Transverse colon (tissue), 4 donors: Measurements from ENCODE around the gene AP3S1. TPM values are rescaled to one million over a fixed set of nuclear protein-coding genes. Genes with fewer than 3 reads are reported as not detected.

Experiments used
- DNase-seq: peaks from one replicate; pipeline ENCODE4 v3.0.0-alpha.2; 2019
- H3K27ac ChIP-seq, 4 donors: fragments of 200-600 bp; sonication (generic); 2 replicates each; pipeline ENCODE4 v1.5.1; 2016 to 2018; ENCODE audit warnings: inconsistent platforms in 4 of 4
- H3K27me3 ChIP-seq: fragments of 200-600 bp; sonication (generic); 2 replicates; pipeline ENCODE4 v1.5.1; 2017; ENCODE audit warnings: inconsistent platforms
- H3K36me3 ChIP-seq, 4 donors: fragments of 200-600 bp; sonication (generic); 2 replicates each; pipeline ENCODE4 v1.5.1; 2017 to 2019; ENCODE audit warnings: inconsistent platforms in 4 of 4
- H3K4me1 ChIP-seq, 4 donors: fragments of 200-600 bp; sonication (generic); 2 replicates each; pipeline ENCODE4 v1.5.1; 2017 to 2020; ENCODE audit warnings: inconsistent platforms in 4 of 4
- H3K4me3 ChIP-seq, 4 donors: fragments of 200-600 bp; sonication (generic); 1 replicate in 1 of 4; 2 replicates in 3 of 4; pipeline versions ENCODE4 v1.5.1 to v1.6.1; 2017 to 2019; ENCODE audit warnings: inconsistent platforms in 4 of 4
- H3K9me3 ChIP-seq, 2 donors: fragments of 200-600 bp; sonication (generic); 2 replicates each; pipeline ENCODE4 v1.5.1; 2017 to 2019; ENCODE audit warnings: inconsistent platforms in 2 of 2
- CTCF ChIP-seq, 5 experiments: fragments of 200-600 bp in 3 of 5; fragments of 450-650 bp in 2 of 5; sonication (generic) in 3 of 5; IDR thresholded peaks; 1 replicate in 2 of 5; 2 replicates in 3 of 5; pipeline ENCODE4 v1.5.1; 2016 to 2017; ENCODE audit warnings: antibody characterized with exemption in 5 of 5, inconsistent platforms in 3 of 5, mild to moderate bottlenecking in 2 of 5, moderate library complexity in 1 of 5
- EP300 ChIP-seq: sonication (generic); formaldehyde crosslinking; IDR thresholded peaks from one replicate; pipeline ENCODE4 v1.6.1; 2017; ENCODE audit warnings: antibody characterized with exemption, low read depth
- POLR2A ChIP-seq: fragments of 450-650 bp; IDR thresholded peaks from one replicate; pipeline ENCODE4 v1.6.1; 2016; ENCODE audit warnings: antibody characterized with exemption, mild to moderate bottlenecking, moderate library complexity
- POLR2AphosphoS5 ChIP-seq, 3 donors: sonication (generic); formaldehyde crosslinking; IDR thresholded peaks; one replicate each; pipeline ENCODE4 v1.6.1; 2016; ENCODE audit warnings: antibody characterized with exemption in 3 of 3
- WGBS, 2 donors: methylation state at CpG; one replicate each; pipeline ENCODE4 v1.1.5; 2018; ENCODE audit warnings: low coverage in 1 of 2; 5-methylcytosine and 5-hydroxymethylcytosine counted together
- in situ Hi-C, 4 donors: fragments of 200-750 bp; cut with MboI; loops; one replicate each; pipeline versions ENCODE4 v1.15.0 to v1.15.1; 2017; ENCODE audit warnings: low sequenced_read_pairs in 3 of 4, low pct_ligation_motif_present in 1 of 4, low pct_unique_long_range_greater_than_20kb in 1 of 4
- intact Hi-C: fragments of 100-400 bp; cut with DNase I; formaldehyde crosslinking; loops from one replicate; pipeline ENCODE4 v1.15.1; 2023; ENCODE audit warnings: low total_unique reads
- total RNA-seq, 4 donors: library from RNA; depleted of rRNA; stranded (reverse); fragments of >200 nt; gene quantifications; one replicate each; pipeline ENCODE4 v1.1.0, GENCODE V29; 2016

AP3S1 gene
- total RNA-seq, 4 donors from 2014 or later = 54.2 to 258 (median 65.7) TPM

- Histone ChIP-seq H3K27me3 (peaks cover 67% of the 10 kb centered on the region), H3K27ac (no peak overlapping the region), H3K9me3 (no peaks in the 10 kb centered on the region), H3K4me3 (no peak overlapping the region), H3K36me3 (no peaks in the 10 kb centered on the region), H3K4me1 (peaks cover 0 to 20% (median 19%) of the 10 kb centered on the region in 4 donors)
- TF ChIP-seq EP300 = no peak
- no peak for TF ChIP-seq POLR2AphosphoS5 (IDR thresholded peaks at IDR 0.05)
- no peak for TF ChIP-seq POLR2A
- TF ChIP-seq CTCF (IDR thresholded peaks at IDR 0.05) = no peak
- in situ Hi-C loops = no loop called here
- no peak for DNase-seq
- WGBS, 2 donors = 39 to 41% methylated on average over 14 to 17 of the region's 17 CpGs
- intact Hi-C loops = no loop called here
These were observed 121.8 kb downstream of the AP3S1 start for GRCh38 chr5:115963566-115963965.

Other genes starting within 250 kb of the AP3S1 start
- gene TICAM2, start 239.5 kb upstream of the AP3S1 start, total RNA-seq = 1 to 10 TPM in 1 of 4 donors, under 1 TPM in 1, not detected in 2; 0.68 to 1.1 TPM
- gene TMED7, start 215.9 kb upstream of the AP3S1 start, total RNA-seq = 100 to 1,000 TPM in 2 of 4 donors, 10 to 100 TPM in 2; 29.9 to 122 (median 98.2) TPM
- 10 to 100 TPM in 1 of 4 donors, 1 to 10 TPM in 1, under 1 TPM in 1, not detected in 1; 0.40 to 10.4 (median 4.4) TPM for gene CDO1, start 25.3 kb upstream of the AP3S1 start, total RNA-seq
- gene ATG12, start 370 bp upstream of the AP3S1 start, total RNA-seq = 10 to 100 TPM; 18.7 to 51.3 (median 31.4) TPM
- gene LVRN, start 120.5 kb downstream of the AP3S1 start, total RNA-seq = 1 to 10 TPM in 2 of 4 donors, not detected in 2; 1.4 to 7.6 TPM
- gene ARL14EPL, start 190.5 kb downstream of the AP3S1 start, total RNA-seq = not detected
- gene COMMD10, start 243.1 kb downstream of the AP3S1 start, total RNA-seq = 10 to 100 TPM; 24.3 to 83.8 (median 34.4) TPM